ENCODE measurements around the gene INPP5F.
"Not testable (repeated sequence)": the region's sequence is repeated elsewhere in the genome, so short reads cannot be mapped to it uniquely, and the experiment has no call there.

The INPP5F gene

GRCh38 chr10:119705434-119705831 is 20.4 kb upstream of the INPP5F start:
- no peak for DNase-seq (ENCODE audit: low read depth)

- no peak for DNase-seq (ENCODE audit: low read depth)
These were observed 19.1 kb upstream of the INPP5F start for GRCh38 chr10:119706521-119707278.

- not testable (repeated sequence) for DNase-seq (ENCODE audit: low read depth)
These were observed 18.5 kb upstream of the INPP5F start for GRCh38 chr10:119707331-119707730.

GRCh38 chr10:119710935-119711334 is 14.9 kb upstream of the INPP5F start:
- not testable (repeated sequence) for DNase-seq (ENCODE audit: low read depth)

GRCh38 chr10:119713744-119714483 is 11.9 kb upstream of the INPP5F start:
- DNase-seq (ENCODE audit: low read depth) = no peak

GRCh38 chr10:119714484-119714816 is 11.4 kb upstream of the INPP5F start:
- no peak for DNase-seq (ENCODE audit: low read depth)

GRCh38 chr10:119715628-119716505 is 10.0 kb upstream of the INPP5F start:
- no peak for DNase-seq (ENCODE audit: low read depth)

GRCh38 chr10:119723161-119723560 is 2.7 kb upstream of the INPP5F start:
- DNase-seq (ENCODE audit: low read depth) = no peak

GRCh38 chr10:119723624-119724023 is 2.2 kb upstream of the INPP5F start:
- no peak for DNase-seq (ENCODE audit: low read depth)

GRCh38 chr10:119724593-119725516 is 995 bp upstream of the INPP5F start:
- no peak for DNase-seq (ENCODE audit: low read depth)

GRCh38 chr10:119725517-119725827 is 378 bp upstream of the INPP5F start:
- no peak for DNase-seq (ENCODE audit: low read depth)

GRCh38 chr10:119726676-119727261 is 919 bp downstream of the INPP5F start:
- no peak for DNase-seq (ENCODE audit: low read depth)

- no peak for DNase-seq (ENCODE audit: low read depth)
These were observed 2.4 kb downstream of the INPP5F start for GRCh38 chr10:119728172-119728800.

- DNase-seq (ENCODE audit: low read depth) = no peak
These were observed 8.8 kb downstream of the INPP5F start for GRCh38 chr10:119734396-119735332.

- no peak for DNase-seq (ENCODE audit: low read depth)
These were observed 9.6 kb downstream of the INPP5F start for GRCh38 chr10:119735451-119735850.

GRCh38 chr10:119736220-119736619 is 10.4 kb downstream of the INPP5F start:
- DNase-seq (ENCODE audit: low read depth) = no peak

- DNase-seq (ENCODE audit: low read depth) = no peak
These were observed 11.3 kb downstream of the INPP5F start for GRCh38 chr10:119737039-119737663.

- DNase-seq (ENCODE audit: low read depth) = no peak
These were observed 12.0 kb downstream of the INPP5F start for GRCh38 chr10:119737823-119738222.

- no peak for DNase-seq (ENCODE audit: low read depth)
These were observed 13.1 kb downstream of the INPP5F start for GRCh38 chr10:119738962-119739361.
